Dermis blood vessel endothelial cell (primary cell): ENCODE results near the gene KRTAP2-3. TPM values are rescaled to one million over a fixed set of nuclear protein-coding genes. Genes with fewer than 3 reads are reported as not detected.
"Not testable (repeated sequence)": the region's sequence is repeated elsewhere in the genome, so short reads cannot be mapped to it uniquely, and the experiment has no call there.

Source experiments
- DNase-seq: peaks from one replicate; pipeline ENCODE4 v3.0.0; 2010
- total RNA-seq: library from RNA; depleted of rRNA; stranded (reverse); fragments of >200 nt; gene quantifications from 2 replicates; pipeline ENCODE4 v1.2.3, GENCODE V29; 2014

KRTAP2-3 gene
- total RNA-seq, 1 donor from 2014 or later: not detected

DNA sequence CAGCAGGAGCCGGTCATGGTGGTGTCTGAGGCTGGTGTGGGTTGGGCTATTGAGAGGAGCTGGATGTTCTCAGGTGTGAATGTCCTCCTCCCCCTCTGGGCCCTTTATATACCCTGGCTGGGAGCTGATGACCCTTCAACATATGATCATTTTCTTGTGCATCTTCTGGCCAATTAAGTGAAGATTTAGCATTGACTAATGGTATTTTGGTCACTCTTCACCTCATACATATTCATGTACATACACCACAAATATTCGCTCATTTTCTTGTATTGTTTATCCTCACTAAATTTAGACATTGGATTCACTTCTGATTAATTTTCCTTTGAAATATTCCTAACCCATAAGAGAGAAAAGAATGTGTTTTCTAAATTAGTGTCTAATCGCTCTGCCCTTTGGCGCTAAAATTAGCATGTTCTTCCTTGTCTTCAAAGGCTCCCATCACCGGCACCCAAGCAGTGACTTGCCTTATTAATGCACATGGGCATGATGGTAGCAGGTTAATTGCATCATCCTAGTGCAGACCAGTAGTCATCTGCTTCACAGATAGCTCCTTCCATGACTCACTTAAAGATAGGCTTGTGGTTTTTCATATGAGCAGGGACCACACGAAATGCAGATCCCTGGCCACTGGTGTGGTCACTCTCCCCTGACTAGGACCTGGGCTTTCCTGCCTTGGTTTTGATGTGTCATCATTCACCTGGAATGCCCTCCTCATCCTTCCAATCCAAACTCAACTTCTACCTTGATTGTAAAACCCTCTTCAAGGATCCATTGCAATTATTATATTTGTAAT, 6.1 kb upstream of the KRTAP2-3 start, which contains the start of gene KRTAP2-4:
KRTAP2-4 (minus strand) TSS at position 51 of the 796 bp plus-strand sequence; CDS start at position 17, 34 bp downstream.
- DNase-seq: no peak

DNA sequence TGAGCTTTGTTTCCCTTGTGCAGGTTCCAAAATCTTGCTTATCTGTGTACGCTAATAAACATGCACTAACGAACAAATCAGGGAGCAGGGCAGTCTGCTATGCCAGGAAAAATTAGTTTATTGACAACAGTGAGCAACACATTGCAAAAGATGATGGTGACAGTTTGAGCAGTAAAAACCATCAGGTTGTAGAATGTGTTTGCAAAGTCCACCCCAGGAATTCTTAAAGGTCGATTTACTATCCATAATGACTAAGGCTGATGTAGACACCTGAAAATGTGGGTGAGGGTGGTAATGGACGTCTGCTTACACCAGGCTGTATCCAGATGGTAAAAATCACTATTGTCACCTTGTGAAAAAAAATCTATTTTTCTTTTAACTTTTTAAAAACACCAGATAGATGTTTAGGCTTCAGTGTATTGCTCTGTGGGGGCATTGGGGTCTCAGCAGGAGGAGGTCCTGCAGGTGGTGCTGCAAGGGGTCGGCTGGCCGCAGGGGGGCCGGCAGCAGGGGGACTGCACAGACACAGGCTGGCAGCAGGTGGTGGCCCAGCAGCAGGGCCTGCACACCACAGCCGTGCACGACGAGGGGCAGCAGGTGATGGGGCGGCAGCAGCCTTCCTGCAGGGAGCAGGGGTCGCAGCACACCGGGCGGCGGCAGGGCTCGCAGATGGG, 5.2 kb upstream of the KRTAP2-3 start:
- not testable (repeated sequence) for DNase-seq

DNA sequence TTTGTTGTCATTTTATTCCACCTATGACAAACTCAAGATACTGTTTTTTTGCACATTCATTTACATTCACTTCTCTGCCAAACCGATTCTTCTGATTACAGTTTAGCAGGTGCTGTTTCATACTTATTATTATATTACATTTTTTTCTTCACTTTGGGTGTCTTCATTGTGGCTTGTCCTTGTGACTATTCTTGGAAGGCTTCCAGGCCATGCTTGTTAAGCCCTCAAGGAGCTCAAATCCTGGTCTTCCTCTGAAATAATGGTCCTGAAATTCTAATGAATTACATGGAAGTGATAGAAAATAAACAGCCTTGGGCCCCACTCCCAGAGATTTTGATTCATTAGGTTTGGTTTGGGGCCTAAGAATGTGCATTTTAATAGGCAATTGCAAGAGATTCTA, 4.4 kb upstream of the KRTAP2-3 start:
- no peak for DNase-seq

DNA sequence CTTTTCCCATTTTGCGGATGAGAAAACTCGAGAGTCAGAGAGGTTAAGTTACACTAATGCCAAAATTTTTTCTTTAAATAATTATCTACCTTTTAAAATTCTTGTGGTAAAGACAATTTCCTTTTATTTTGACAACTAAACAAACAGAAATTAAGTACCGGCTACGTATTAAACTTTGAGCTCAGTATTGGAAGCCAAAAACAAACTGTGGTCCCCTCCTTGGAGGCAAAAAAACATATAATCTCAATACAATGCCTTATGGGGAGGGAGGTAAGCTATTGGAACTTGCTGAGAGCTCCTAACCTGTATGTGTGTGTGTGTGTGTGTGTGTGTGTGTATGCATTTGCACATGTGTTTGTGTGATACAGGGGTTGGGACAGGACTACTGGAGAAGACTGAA, 3.5 kb upstream of the KRTAP2-3 start:
- no peak for DNase-seq

DNA sequence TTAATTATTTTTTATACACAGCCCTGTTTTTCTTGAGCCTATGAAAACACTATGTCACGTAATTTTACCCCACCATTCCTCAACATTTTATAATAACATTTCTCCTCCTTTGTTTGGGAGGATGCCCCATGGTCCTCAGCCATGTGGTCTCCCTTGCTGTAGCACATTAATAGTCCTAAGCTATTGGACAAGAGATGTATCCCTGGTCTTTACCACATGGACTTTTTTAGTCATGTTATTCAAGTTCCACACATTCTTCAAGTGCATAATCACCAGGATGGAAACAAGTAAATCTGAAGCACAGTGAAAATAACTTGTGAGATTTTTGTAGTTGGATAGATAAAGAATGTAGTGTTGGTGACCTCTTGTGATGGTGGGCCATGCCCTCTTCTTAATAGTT, 2.0 kb upstream of the KRTAP2-3 start:
- no peak for DNase-seq

DNA sequence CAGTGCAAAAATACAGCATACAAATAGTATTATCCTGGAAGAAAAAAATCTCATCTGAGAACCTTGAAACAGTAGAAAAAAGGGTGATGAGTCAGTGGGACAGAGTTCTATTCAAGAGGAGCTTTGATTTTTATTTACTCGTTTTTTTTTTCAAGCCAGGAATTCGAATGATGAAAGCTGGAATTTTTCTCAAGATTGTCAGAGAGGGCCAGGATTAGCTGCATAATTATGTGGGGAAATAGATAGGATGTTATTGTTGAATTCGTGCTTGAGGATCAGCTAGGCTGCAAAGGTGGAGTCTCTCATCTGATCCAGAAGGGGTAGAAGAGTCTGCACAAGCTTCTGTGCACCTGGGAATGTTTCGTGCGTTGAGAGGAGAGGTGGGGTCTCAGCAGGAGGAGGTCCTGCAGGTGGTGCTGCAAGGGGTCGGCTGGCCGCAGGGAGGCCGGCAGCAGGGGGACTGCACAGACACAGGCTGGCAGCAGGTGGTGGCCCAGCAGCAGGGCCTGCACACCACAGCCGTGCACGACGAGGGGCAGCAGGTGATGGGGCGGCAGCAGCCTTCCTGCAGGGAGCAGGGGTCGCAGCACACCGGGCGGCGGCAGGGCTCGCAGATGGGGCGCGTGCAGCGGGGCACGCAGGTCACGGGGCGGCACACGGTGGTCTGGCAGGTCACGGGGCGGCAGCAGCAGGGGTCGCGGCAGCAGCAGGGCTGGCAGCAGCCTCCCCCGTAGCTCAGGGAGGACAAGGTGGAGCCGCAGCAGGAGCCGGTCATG, 450 bp downstream of the KRTAP2-3 start:
- DNase-seq: not testable (repeated sequence)

DNA sequence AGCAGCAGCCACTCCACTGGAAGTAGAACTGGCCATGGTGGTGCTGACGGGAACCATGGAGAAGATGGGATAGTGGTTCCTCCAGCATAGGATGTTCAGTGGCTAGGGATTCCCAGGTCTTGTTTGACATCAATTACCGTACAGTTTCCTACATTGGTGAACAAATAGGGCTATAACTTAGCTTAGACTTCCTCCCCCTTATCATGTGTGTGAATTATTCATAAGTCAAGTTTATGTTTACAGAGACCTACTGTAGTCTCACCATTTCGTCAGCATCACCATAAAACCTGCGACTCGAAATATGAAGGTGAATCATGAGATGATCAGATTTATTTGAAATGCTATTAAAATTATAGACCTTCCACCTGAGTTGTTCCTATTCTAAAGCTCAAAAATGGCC, 1.2 kb downstream of the KRTAP2-3 start:
- DNase-seq: no peak

DNA sequence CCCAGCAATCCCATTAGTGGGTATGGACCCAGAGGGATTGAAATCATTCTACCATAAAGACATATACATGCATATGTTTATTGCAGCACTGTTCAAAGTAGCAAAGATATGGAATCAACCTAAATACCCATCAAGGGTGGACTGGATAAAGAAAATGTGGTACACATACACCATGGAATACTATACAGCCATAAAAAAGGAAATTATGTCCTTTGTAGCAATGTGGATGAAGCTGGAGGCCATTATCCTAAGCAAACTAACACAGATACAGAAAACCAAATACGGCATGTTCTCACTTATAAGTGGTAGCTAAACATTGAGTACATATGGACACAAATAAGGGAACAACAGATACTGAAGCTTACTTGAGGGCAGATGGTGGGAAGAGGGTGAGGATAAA, 2.4 kb downstream of the KRTAP2-3 start:
- DNase-seq: no peak

DNA sequence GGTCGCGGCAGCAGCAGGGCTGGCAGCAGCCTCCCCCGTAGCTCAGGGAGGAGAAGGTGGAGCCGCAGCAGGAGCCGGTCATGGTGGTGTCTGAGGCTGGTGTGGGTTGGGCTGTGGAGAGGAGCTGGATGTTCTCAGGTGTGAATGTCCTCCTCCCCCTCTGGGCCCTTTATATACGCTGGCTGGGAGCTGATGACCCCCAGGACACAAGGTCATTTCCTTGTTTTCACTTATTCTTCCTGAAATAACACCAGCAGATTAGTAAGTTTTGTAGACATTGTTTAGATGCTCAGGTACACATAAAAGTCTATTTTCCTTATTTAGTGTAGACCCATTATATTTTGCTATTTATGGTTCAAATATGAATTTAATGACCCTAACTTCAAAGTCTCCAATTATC, 4.8 kb downstream of the KRTAP2-3 start, which contains the start of gene KRTAP2-2:
KRTAP2-2 (minus strand) TSS at position 101 of the 400 bp plus-strand sequence; CDS start at position 82, 19 bp downstream.
- not testable (repeated sequence) for DNase-seq

DNA sequence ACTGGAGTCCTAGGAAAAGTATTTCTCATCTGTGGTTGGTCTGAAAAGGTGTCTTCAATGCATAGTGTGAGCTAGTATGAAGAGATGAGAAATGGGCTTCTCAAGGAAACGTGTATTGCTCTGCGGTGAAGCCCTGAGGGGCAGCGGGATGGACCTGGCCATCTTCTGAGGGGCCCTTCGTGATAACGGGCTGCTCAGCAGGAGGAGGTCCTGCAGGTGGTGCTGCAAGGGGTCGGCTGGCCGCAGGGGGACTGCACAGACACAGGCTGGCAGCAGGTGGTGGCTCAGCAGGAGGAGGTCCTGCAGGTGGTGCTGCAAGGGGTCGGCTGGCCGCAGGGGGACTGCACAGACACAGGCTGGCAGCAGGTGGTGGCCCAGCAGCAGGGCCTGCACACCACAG, 5.4 kb downstream of the KRTAP2-3 start:
- DNase-seq: not testable (repeated sequence)

DNA sequence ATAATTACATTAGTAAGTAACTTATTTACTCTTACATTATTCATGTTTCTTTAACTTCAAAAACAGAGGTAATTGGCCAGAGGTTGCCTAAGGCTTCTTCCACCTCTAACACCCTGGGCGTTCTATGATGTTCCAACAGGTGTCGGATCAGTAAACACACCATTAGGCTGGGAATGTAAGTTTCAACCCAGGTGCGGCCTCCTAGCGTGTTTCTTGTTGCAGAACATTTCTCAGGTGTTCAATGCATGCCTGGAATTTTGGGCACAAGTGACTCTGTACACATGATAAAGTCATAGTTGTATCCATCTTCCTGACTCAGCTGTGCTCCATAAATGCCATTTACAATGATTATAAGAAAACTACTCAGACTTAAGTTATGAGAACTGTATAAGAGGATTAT, 5.9 kb downstream of the KRTAP2-3 start:
- no peak for DNase-seq

DNA sequence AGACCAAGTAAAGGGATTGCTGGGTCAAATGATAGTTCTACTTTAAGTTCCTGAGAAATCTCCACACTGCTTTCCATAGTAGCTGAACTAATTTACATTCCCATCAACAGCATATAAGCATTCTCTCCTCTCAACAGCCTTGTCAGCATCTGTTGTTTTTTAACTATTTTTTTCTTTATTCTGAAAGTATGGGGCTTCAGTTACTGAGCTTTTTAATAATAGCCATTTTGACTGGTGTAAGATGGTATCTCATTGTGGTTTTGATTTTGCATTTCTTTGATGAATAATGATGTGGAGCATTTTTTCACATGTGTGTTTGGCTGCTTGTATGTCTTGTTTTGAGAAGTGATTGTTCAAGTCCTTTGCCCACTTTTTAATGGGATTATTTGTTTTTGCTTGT, 7.3 kb downstream of the KRTAP2-3 start:
- no peak for DNase-seq

DNA sequence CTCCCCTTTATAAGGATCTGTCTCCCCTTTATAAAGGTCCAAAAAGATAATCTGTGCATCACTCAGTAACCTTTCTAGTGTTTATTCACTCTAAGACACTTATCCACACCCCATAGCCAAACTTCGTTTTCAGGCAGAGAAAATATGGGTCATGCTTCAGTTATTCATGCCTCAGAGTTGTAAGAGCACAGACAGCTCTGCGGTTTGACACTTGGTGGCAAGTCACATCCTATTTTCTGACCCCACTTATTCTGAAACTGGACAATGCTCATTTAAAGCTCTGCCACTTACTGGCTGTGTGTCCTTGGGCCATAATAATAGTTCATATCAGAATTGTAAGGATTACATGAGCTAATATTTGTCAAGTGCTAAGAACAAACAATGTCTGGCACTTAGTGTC, 10.8 kb downstream of the KRTAP2-3 start:
- peak; percentile 5 for DNase-seq

DNA sequence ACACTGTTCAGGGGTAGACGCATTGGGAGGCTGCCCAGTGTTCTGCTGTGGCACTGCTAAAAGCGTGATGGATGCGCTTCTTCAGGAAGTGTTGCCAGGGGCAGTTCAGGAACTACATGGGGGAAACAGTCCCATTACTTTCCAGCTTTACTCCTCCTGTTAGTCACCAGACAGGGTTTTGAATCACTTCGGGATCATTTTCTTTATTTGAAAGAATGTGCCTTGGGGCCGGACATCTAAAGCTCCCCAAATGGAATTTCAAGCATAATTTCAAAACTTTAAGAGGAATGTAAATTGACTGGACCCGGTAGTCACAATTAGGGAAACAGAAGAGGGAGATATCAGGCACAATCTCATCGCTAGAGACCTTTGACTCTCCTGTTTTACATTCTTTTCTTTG, 11.5 kb downstream of the KRTAP2-3 start:
- DNase-seq: no peak

DNA sequence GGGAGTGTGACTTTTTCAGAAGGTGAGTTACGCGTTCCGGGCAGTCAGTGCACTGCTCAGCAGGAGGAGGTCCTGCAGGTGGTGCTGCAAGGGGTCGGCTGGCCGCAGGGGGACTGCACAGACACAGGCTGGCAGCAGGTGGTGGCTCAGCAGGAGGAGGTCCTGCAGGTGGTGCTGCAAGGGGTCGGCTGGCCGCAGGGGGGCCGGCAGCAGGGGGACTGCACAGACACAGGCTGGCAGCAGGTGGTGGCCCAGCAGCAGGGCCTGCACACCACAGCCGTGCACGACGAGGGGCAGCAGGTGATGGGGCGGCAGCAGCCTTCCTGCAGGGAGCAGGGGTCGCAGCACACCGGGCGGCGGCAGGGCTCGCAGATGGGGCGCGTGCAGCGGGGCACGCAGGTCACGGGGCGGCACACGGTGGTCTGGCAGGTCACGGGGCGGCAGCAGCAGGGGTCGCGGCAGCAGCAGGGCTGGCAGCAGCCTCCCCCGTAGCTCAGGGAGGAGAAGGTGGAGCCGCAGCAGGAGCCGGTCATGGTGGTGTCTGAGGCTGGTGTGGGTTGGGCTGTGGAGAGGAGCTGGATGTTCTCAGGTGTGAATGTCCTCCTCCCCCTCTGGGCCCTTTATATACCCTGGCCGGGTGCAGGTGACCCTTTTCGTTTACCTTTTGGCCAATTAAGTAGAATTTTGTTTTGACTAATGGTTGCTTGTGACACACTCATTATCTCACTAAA, 13.0 kb downstream of the KRTAP2-3 start, which contains the start of gene KRTAP2-1:
KRTAP2-1 (minus strand) TSS at position 582 of the 731 bp plus-strand sequence; CDS start at position 533, 49 bp downstream.
- DNase-seq: not testable (repeated sequence)

DNA sequence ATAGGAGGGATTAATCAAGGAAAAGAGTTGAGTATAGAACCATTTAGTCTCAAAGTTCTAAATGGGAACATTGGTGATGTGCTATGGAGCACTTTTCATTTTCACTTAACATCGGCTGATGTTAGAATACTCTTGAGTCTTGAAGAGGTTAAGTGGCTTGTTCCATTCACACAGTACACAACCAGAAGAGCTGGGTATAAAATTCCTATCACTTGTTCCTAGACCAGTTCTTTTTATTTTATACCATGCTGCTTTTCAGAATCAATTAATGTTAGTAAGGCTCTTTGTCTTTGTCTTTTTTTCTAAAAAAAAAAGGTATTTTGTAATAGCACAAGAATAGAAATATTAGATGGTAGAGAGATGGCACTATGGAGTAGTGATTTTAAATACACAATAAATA, 17.0 kb downstream of the KRTAP2-3 start:
- DNase-seq: no peak

DNA sequence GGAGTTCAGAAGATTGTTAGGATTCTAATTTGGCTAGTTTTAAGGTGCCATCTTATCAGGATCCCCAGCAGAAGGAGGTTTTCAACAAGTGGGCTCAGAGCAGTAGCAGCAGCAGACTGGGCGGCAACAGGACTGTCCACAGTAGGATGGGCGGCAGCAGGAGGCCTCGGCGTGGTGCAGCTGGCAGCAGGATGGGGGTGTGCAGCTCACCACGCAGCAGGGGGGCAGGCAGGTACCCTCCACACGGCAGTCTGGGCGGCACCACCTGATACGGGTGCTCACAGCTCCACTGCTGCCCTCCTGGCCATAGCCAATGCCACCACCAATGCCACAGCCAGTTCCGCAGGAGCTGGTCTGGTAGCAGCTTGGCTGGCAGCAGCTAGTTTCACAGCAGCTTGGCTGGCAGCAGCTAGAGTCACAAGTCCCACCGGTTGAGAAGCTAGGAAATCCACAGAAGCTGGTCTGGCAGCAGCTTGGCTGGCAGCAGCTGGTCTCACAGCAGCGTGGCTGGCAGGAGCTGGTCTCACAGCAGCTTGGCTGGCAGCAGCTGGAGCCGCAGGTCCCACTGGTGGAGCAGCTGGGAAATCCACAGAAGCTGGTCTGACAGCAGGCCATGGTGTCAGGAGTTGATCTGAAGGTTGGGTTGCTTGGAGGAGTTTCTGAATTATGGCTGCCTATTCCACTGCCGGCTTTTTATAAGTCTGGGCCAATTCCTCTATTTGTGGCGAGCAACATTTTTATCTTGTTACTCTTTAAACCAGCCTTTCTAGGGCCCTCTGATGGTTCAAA, 18.9 kb downstream of the KRTAP2-3 start, which contains the start of gene KRTAP1-1:
KRTAP1-1 (minus strand) TSS at position 668 of the 789 bp plus-strand sequence; CDS start at position 615, 53 bp downstream.
- not testable (repeated sequence) for DNase-seq

DNA sequence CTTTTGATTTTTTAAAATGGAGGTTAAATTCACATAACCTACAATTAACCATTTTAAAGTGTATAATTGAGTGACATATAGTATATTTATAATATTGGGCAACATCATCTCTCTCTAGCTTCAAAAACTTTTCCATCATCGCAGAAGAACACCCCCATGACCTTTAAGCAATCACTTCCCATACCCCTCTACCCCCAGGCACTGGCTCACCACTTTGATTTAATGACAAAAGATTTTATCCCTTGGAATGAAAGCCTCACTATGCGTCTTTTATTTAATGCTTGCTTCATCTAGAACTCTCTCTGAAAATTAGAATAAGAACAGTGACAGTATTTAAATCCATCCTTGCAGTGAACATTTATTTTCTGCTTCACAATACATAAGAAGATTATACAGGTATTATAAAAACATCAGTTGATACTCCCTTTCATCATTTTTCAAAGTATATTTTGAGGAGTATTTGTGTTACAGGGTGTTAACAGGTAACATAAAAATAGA, 22.0 kb downstream of the KRTAP2-3 start:
- no peak for DNase-seq

DNA sequence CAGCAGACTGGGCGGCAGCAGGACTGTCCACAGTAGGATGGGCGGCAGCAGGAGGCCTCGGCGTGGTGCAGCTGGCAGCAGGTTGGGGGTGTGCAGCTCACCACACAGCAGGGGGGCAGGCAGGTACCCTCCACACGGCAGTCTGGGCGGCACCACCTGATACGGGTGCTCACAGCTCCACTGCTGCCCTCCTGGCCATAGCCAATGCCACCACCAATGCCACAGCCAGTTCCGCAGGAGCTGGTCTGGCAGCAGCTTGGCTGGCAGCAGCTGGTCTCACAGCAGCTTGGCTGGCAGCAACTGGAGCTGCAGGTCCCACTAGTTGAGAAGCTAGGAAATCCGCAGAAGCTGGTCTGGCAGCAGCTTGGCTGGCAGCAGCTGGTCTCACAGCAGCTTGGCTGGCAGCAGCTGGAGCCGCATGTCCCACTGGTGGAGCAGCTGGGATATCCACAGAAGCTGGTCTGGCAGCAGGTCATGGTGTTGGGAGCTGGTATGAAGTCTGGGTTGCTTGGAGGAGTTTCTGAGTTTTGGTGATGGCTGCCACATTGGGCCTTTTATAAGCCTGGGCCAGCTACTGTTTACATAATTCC, 25.5 kb downstream of the KRTAP2-3 start, which contains the start of gene KRTAP1-3:
KRTAP1-3 (minus strand) TSS at position 529 of the 590 bp plus-strand sequence; CDS start at position 476, 53 bp downstream.
- not testable (repeated sequence) for DNase-seq

DNA sequence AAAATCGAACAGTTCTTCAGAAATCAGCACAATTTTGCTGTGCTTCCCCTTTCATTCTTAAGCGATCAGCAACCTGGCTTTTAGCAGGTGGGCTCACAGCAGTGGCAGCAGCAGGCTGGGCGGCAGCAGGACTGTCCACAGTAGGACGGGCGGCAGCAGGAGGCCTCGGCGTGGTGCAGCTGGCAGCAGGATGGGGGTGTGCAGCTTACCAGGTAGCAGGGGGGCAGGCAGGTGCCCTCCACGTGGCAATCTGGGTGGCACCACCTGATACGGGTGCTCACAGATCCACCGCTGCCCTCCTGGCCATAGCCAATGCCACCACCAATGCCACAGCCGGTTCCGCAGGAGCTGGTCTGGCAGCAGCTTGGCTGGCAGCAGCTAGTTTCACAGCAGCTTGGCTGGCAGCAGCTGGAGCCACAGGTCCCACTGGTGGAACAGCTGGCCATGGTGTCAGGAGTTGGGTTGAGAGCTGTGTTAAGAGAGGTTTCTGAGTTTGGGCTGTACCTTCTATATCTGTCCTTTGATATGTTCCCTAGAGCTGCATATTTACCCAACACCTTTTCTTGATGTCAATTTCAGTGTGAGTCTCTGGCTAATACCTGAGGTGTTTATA, 30.2 kb downstream of the KRTAP2-3 start, which contains the start of gene KRTAP1-4:
KRTAP1-4 (minus strand) TSS at position 563 of the 613 bp plus-strand sequence; CDS start at position 446, 117 bp downstream.
- no peak for DNase-seq
